WTC11 (cell line): ENCODE measurements around the gene DOHH.

Experiments
- OVOL2 ChIP-seq: fragments of 250-450 bp; sonication (Bioruptor Pico); IDR thresholded peaks from 2 replicates; pipeline ENCODE4 v1.9.0; 2021; ENCODE audit warnings: mild to moderate bottlenecking, borderline replicate concordance
- SP1 ChIP-seq: sonication (generic); formaldehyde crosslinking; conservative IDR thresholded peaks from 2 replicates; pipeline ENCODE4 v1.8.1; 2022; ENCODE audit warnings: missing genetic modification reagents
- TCF7 ChIP-seq: sonication (generic); formaldehyde crosslinking; IDR thresholded peaks from 2 replicates; pipeline ENCODE4 v1.8.0; 2022; ENCODE audit warnings: mild to moderate bottlenecking, low read depth, missing genetic modification reagents, moderate library complexity
- TP53 ChIP-seq: sonication (generic); formaldehyde crosslinking; IDR thresholded peaks from 2 replicates; pipeline ENCODE4 v1.8.1; 2023; ENCODE audit warnings: mild to moderate bottlenecking, missing genetic modification reagents
- ZNF232 ChIP-seq: sonication (generic); formaldehyde crosslinking; IDR thresholded peaks from 2 replicates; pipeline ENCODE4 v1.8.0; 2022; ENCODE audit warnings: mild to moderate bottlenecking, missing genetic modification reagents
- TF ChIP-seq, protein P1 (sequence below): fragments of 200-600 bp; IDR thresholded peaks from 2 replicates; pipeline ENCODE4 v1.8.0; 2022; ENCODE audit warnings: antibody characterized with exemption

DNA sequence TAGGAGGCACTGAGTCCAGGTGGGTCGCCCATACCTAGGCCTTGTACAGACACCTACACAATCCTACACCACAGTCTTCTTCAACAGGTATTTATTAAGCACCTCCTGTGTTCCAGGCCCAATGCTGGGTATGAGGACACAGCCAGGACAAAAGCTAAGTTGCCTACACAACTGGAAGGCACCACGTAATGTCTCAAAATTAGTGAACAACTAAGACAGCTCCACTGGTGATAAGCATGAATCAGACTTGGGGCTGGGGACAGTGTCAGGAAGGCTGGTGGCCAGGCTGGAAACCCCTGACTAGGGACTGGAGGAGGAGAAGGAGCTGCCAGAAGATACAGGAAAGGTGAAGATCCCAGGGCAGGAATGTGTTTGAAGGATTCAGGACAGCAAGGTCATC lies 22.5 kb downstream of the DOHH start:
- TF ChIP-seq, protein P1, sequence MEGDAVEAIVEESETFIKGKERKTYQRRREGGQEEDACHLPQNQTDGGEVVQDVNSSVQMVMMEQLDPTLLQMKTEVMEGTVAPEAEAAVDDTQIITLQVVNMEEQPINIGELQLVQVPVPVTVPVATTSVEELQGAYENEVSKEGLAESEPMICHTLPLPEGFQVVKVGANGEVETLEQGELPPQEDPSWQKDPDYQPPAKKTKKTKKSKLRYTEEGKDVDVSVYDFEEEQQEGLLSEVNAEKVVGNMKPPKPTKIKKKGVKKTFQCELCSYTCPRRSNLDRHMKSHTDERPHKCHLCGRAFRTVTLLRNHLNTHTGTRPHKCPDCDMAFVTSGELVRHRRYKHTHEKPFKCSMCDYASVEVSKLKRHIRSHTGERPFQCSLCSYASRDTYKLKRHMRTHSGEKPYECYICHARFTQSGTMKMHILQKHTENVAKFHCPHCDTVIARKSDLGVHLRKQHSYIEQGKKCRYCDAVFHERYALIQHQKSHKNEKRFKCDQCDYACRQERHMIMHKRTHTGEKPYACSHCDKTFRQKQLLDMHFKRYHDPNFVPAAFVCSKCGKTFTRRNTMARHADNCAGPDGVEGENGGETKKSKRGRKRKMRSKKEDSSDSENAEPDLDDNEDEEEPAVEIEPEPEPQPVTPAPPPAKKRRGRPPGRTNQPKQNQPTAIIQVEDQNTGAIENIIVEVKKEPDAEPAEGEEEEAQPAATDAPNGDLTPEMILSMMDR: no peak
- TF ChIP-seq TCF7 (no peak), TP53 (CRISPR knock-in tag) (no peak), OVOL2 (no peak), SP1 (CRISPR knock-in tag) (no peak), ZNF232 (CRISPR knock-in tag) (no peak)
